Measurements from ENCODE around the gene MX1. TPM values are rescaled to one million over a fixed set of nuclear protein-coding genes. Genes with fewer than 3 reads are reported as not detected.

The MX1 gene
- total RNA-seq, 2 experiments from 2014 or later, result 23.9 to 24.7 TPM

DNA sequence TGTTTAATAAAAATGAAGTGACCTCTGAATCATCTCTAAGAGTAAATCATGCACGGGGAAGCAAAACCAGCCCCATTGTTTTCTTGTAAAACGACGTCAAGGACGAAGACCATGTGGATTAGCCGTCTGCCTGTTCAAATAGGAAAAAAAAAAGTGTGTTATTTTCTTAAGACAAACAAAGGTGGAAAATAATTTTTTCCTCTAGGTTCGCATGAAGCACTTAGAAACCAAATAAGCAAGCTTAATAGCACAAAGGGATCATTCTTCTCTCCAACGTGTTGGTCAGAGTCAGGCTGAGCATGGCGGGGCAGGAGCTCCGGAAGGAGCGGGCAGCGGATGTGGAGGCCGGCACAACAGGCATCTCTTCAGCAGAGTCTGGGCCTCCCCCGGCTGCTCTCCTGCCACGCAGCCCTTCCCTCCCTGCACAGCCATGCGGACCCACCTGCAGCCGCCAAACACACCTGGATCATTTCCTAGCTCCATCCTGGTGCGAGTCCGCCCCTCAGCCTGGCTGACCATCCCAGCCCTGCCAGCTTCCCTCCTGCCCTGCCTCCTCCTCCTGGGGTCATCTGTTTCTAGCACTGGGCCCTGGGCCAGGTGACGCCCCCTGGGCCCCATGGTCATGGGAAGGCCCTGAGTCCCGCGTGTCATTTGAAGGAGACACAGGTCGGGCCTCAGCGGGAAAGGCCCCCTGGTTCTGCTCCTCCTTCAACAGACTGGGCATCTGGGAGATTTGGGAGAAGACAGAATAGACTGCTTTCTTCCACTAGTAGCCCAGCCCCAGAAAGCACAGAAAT lies 40.2 kb downstream of the MX1 start:
- H3K4me2 ChIP-seq (ENCODE audit: low read length), result no peak overlapping the region
- no peaks in the 10 kb centered on the region for H4K20me1 ChIP-seq (ENCODE audit: insufficient read depth, low read length)
- H3K4me1 ChIP-seq (ENCODE audit: insufficient read depth, low read length, poor library complexity, severe bottlenecking), result no peaks in the 10 kb centered on the region
- intact Hi-C loops (cut with micrococcal nuclease; ENCODE audit: unreplicated experiment), result no loop called here
- H3K36me3 ChIP-seq (ENCODE audit: insufficient read depth, low read length), result no peaks in the 10 kb centered on the region
- DNase-seq (ENCODE audit: low spot score), result no peak
- ChIA-PET POLR2A (no interaction called here), CTCF (ENCODE audit: unreplicated experiment) (interaction anchor here (0.6 kb wide), 1 partner anchor 67 kb away, joined by 3 read pairs; no protein-coding TSS in a partner anchor)
- no TSS peak for BruUV-seq (replicated peaks)
- H3K9me2 ChIP-seq (ENCODE audit: insufficient read depth, low read length), result no peaks in the 10 kb centered on the region
- TF ChIP-seq, protein P1, sequence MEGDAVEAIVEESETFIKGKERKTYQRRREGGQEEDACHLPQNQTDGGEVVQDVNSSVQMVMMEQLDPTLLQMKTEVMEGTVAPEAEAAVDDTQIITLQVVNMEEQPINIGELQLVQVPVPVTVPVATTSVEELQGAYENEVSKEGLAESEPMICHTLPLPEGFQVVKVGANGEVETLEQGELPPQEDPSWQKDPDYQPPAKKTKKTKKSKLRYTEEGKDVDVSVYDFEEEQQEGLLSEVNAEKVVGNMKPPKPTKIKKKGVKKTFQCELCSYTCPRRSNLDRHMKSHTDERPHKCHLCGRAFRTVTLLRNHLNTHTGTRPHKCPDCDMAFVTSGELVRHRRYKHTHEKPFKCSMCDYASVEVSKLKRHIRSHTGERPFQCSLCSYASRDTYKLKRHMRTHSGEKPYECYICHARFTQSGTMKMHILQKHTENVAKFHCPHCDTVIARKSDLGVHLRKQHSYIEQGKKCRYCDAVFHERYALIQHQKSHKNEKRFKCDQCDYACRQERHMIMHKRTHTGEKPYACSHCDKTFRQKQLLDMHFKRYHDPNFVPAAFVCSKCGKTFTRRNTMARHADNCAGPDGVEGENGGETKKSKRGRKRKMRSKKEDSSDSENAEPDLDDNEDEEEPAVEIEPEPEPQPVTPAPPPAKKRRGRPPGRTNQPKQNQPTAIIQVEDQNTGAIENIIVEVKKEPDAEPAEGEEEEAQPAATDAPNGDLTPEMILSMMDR (conservative IDR thresholded peaks at IDR 0.05; ENCODE audit: low read length), result no peak
- no peak for TF ChIP-seq EZH2phosphoT487 (IDR thresholded peaks at IDR 0.05; ENCODE audit: borderline replicate concordance, low read depth, low read length)
- H3K79me2 ChIP-seq (ENCODE audit: insufficient read depth, low read depth, low read length), result no peaks in the 10 kb centered on the region
- no peak overlapping the region for H3K4me3 ChIP-seq (ENCODE audit: low read depth, low read length, poor library complexity, severe bottlenecking)
- no peak overlapping the region for H3K27ac ChIP-seq (ENCODE audit: low read depth, low read length, poor library complexity, severe bottlenecking)
- H3K9me3 ChIP-seq (ENCODE audit: low read length), result no peaks in the 10 kb centered on the region
- no peak overlapping the region for H2AFZ ChIP-seq (ENCODE audit: low read length)

DNA sequence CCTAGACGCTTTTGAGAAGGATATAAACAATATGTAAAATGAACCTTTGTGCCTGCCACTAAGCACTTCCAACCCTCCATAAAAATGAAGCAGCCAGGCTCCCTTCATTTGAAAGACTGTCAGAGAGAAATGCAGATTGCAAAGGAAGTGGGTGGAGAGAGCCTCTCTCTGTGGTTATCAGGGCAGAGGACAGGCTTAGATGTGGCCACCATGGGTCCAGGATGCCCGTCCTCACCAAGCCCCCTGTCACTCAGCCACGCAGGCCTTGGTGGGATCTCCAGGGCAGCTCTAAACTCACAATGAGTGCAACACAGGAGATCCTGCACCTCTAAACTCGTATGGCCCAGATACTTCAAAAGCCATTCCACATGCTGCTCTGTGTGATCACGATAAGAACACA lies 44.0 kb downstream of the MX1 start:
- Histone ChIP-seq H3K36me3 (ENCODE audit: insufficient read depth, low read length) (no peaks in the 10 kb centered on the region), H3K9me3 (ENCODE audit: low read length) (no peaks in the 10 kb centered on the region), H3K9me2 (ENCODE audit: insufficient read depth, low read length) (no peaks in the 10 kb centered on the region), H3K4me3 (ENCODE audit: low read depth, low read length, poor library complexity, severe bottlenecking) (no peak overlapping the region), H3K27ac (ENCODE audit: low read depth, low read length, poor library complexity, severe bottlenecking) (no peak overlapping the region), H2AFZ (ENCODE audit: low read length) (no peak overlapping the region), H3K79me2 (ENCODE audit: insufficient read depth, low read depth, low read length) (no peaks in the 10 kb centered on the region), H3K4me2 (ENCODE audit: low read length) (no peak overlapping the region), H3K4me1 (ENCODE audit: insufficient read depth, low read length, poor library complexity, severe bottlenecking) (no peaks in the 10 kb centered on the region), H4K20me1 (ENCODE audit: insufficient read depth, low read length) (no peaks in the 10 kb centered on the region)
- CTCF ChIA-PET (ENCODE audit: unreplicated experiment), result no interaction called here
- BruUV-seq (replicated peaks), result no TSS peak
- TF ChIP-seq, protein P1 (conservative IDR thresholded peaks at IDR 0.05; ENCODE audit: low read length), result no peak
- no peak for TF ChIP-seq EZH2phosphoT487 (IDR thresholded peaks at IDR 0.05; ENCODE audit: borderline replicate concordance, low read depth, low read length)
- POLR2A ChIA-PET, result no interaction called here
- intact Hi-C loops (cut with micrococcal nuclease; ENCODE audit: unreplicated experiment), result no loop called here
- DNase-seq (ENCODE audit: low spot score), result no peak

Data from OCI-LY7 (cell line).